Measurements from ENCODE around the gene PIGU. TPM values are rescaled to one million over a fixed set of nuclear protein-coding genes. Genes with fewer than 3 reads are reported as not detected.
A peak's percentile ranks its signal among the peaks of the same experiment; 100 is the strongest.

Gene PIGU
- total and polyA plus RNA-seq, 9 of the 15 experiments (the other 6 are each of a cell fraction or from before 2014, with no cell fraction given): 6.5 to 100 (median 28.1) TPM

- H3K79me2 ChIP-seq (ENCODE audit: control insufficient read depth, insufficient read depth, low read length): peaks cover 50% of the 10 kb centered on the region
- ATAC-seq: no peak
Observed at GRCh38 chr20:34525342-34525708, 151.6 kb downstream of the PIGU start.

More at GRCh38 chr20:34525342-34525708, 151.6 kb downstream of the PIGU start:
- Histone ChIP-seq H4K20me1 (replicated peaks; ENCODE audit: control insufficient read depth, insufficient read depth, low read length) (peaks cover 20% of the 10 kb centered on the region), H3K9me1 (ENCODE audit: control insufficient read depth, insufficient read depth, low read length) (no peaks in the 10 kb centered on the region), H3K27me3 (ENCODE audit: control insufficient read depth in 2 of 2, insufficient read depth in 2 of 2, low read length in 2 of 2) (no peaks in the 10 kb centered on the region), H3K36me3 (ENCODE audit: control insufficient read depth, insufficient read depth, low read length) (peaks cover 67% of the 10 kb centered on the region), H2AFZ (ENCODE audit: low read depth, low read length) (no peak overlapping the region), H3K4me3 (no peak overlapping the region), H3K9ac (ENCODE audit: insufficient read depth in 1 of 2, low read depth in 2 of 2, low read length in 2 of 2) (peak overlapping the region in 1 of 2 experiments; percentile 48; a peak in 1 of 4 replicates), H3K4me2 (ENCODE audit: insufficient read depth, low read length) (no peak overlapping the region; the same call in 1 of the 2 replicates), H3K9me3 (replicated peaks; ENCODE audit: control insufficient read depth, insufficient read depth, low read depth, low read length) (no peaks in the 10 kb centered on the region), H3K4me1 (replicated peaks in 1 of 2; ENCODE audit: control insufficient read depth in 2 of 2, insufficient read depth in 2 of 2, low read length in 2 of 2) (peaks cover 15 to 17% of the 10 kb centered on the region in 2 experiments), H3K27ac (ENCODE audit: extremely low read depth, low read depth, low read length) (peak overlapping the region; percentile 61; the same call in 2 of the 3 replicates)
- intact Hi-C loops (cut with micrococcal nuclease) (no loop called here), in situ Hi-C loops (cut with MboI) (loop anchor here (10.0 kb wide), 1 partner anchor 331 kb away; no protein-coding TSS in a partner anchor)
- ChIA-PET CTCF (ENCODE audit: low intra/inter-chr PET ratio) (no interaction called here), POLR2A (interaction anchor here (1.0 to 1.2 kb wide), 2 partner anchors 9 to 17 kb away, joined by 3 to 4 read pairs; partner anchors contain the start of gene DYNLRB1)
- 86% methylated on average over 7 of the region's 7 CpGs for WGBS (ENCODE audit: insufficient coverage, low coverage, missing lambda C conversion rate)
- FAIRE-seq: no peak
- no peak for TF ChIP-seq ELF2 (CRISPR knock-in tag; IDR thresholded peaks at IDR 0.05)
- TF ChIP-seq ATF3 (IDR thresholded peaks at IDR 0.05): no peak
- no peak for TF ChIP-seq ATF3 (CRISPR knock-in tag; conservative IDR thresholded peaks at IDR 0.05)
- no peak for TF ChIP-seq MYBL2 (IDR thresholded peaks at IDR 0.05; ENCODE audit: low read depth)
- TF ChIP-seq MYBL2 (CRISPR knock-in tag; IDR thresholded peaks at IDR 0.05; ENCODE audit: borderline replicate concordance): no peak
- TF ChIP-seq MECOM (CRISPR knock-in tag; IDR thresholded peaks at IDR 0.05): no peak
- TF ChIP-seq, protein P1, sequence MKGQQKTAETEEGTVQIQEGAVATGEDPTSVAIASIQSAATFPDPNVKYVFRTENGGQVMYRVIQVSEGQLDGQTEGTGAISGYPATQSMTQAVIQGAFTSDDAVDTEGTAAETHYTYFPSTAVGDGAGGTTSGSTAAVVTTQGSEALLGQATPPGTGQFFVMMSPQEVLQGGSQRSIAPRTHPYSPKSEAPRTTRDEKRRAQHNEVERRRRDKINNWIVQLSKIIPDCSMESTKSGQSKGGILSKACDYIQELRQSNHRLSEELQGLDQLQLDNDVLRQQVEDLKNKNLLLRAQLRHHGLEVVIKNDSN (CRISPR knock-in tag; IDR thresholded peaks at IDR 0.05): no peak
- TF ChIP-seq SMAD4 (CRISPR knock-in tag; conservative IDR thresholded peaks at IDR 0.05): no peak
- DNase-seq (ENCODE audit: extremely low read depth in 1 of 4, low spot score in 3 of 4): no peak
- no TSS peak for BruUV-seq (replicated peaks)

Measured in K562 (cell line).